GM21786 (cell line): Measurements from ENCODE around the gene FAM107B.

Experiments used
- ATAC-seq: cut with Tn5 transposase; IDR thresholded peaks from one replicate; pipeline ENCODE4 v1.9.1; 2021; ENCODE audit not compliant: unreplicated experiment

FAM107B gene

DNA sequence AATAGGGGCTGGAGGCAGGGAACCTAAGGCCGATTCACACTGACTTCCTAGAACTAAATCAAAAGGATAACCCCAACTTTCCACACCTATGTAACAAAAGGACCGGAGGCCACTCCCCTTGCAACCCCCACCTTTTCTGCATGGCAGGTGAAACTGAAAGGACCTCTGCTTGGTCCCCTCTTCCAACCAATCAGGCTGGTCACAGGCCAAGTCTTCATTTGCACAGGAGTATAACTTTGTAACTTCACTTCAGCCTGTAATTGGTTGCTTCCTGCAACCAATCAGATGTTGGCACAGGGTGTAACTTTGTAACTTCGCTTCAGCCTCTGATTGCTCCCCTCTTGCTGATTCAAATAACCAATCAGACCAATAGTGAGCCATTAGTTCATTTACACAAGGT, 190.0 kb downstream of the FAM107B start:
- ATAC-seq: no peak

DNA sequence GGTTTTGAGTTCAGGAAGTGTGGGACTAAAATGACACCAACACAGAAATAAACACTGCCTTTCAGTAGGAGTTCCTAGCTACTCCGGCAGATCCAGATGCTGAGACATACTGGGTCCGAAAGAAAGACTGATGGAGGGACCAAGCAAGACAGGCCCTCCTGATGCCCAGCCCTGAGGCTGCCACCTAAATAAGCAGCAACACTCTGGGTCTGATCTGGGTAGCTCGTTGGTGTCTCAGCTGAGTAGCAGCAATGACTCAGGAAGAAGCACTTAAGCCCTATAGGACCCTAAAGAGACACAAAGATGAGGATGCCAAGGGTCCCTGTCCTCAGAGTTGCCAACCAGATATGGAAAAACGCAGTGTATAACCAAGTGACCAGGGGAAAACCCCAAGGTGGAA, 190.7 kb downstream of the FAM107B start:
- no peak for ATAC-seq

DNA sequence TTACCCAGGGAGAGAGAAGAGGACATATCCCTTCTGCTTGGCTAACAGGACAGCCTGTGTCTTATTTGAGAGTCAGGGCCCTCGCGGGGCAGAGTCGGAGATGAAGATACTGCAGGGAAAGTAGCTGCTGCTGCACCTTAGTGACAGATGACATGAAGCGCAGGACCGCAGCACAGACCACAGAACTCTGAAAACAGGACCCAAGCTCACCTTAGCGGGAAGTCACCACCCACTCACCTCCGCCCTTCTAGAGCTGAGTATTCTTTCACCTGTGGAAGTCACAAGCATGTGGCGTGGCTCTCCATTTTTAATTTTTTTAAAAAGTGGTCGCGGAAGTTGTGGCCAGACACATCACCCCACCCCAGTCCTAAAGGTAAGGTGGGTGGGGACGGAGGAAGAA, 191.4 kb downstream of the FAM107B start:
- ATAC-seq: no peak

DNA sequence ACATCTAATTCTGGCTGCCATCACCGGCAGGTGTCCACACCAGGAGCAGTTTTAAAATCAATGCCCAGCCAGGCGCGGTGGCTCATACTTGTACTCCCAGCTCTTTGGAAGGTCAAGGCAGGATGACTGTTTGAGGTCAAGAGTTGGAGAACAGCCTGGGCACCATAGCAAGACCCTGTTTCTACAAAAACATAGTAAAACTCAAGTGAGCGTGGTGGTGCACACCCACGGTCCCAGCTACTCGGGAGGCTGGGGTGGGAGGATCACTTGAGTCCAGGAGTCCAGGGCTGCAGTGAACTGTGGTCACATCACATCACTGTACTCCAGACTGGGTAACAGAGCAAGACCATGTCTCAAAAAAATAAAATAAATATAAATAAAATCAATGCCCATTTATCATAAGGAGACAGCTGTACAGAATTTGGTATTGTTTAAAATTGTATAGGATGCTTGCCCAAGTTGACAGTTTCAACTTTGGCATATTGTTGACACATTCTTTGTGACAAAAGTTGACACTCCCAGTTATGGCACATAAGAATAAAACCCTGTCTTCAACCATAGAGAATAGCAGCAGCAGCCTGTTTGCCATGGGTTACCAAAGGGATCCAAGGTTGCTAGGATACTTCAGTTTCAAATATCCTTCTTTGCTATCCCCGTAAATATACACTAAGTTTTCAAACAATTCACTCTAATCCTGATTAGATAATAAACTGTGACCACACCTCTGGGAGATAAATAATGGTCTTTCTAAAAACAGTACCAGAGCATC, 193.0 kb downstream of the FAM107B start:
- ATAC-seq: no peak

DNA sequence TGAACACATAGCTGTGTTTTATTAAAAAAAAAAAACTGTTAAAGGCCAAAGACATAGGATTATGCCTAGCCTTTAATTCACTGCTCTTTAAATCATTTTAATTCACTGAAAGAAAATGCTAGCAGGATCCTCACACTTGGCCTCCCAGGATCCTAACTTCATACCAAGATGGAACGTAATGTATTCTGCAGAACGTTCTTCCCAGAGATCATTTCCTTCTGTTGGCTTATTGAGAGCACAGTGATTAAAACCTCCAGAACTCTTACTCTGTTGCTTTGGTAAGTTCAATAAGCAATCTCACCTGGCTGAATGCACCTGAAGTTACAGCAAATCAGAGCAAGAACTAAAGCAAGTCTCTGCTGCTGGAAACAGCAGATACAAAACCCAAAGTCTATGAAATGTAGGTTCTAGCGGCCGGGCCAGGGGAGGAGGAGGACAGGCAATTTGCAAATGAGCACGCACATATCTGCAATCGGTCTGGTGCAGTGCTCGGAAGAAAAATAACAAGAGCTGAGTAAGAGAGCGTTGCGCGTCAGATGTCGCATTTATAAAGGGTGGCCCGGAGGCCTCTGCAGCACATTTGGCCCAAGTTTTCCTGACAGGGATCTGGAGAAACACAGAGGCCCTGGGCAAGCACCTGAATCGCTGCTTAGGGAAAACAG, 193.9 kb downstream of the FAM107B start:
- ATAC-seq: no peak

DNA sequence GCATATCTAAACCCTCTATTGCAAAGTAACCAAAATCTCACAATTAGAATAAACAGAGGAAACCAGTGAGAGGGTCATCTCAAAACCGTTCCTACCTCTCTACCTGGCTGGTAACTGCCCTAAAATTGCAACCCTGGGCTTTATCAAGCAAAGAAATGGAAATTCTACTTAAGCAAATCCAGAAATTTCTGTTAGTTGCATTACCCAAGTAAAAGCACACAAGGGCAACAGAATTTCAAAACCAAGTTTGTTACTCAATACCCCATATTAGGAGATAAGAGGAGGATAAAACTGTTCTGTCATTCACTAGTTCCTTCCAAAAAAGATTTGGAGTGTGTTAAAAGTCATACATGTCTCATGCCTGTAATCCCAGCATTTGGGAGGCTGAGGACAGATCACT, 195.3 kb downstream of the FAM107B start:
- no peak for ATAC-seq

DNA sequence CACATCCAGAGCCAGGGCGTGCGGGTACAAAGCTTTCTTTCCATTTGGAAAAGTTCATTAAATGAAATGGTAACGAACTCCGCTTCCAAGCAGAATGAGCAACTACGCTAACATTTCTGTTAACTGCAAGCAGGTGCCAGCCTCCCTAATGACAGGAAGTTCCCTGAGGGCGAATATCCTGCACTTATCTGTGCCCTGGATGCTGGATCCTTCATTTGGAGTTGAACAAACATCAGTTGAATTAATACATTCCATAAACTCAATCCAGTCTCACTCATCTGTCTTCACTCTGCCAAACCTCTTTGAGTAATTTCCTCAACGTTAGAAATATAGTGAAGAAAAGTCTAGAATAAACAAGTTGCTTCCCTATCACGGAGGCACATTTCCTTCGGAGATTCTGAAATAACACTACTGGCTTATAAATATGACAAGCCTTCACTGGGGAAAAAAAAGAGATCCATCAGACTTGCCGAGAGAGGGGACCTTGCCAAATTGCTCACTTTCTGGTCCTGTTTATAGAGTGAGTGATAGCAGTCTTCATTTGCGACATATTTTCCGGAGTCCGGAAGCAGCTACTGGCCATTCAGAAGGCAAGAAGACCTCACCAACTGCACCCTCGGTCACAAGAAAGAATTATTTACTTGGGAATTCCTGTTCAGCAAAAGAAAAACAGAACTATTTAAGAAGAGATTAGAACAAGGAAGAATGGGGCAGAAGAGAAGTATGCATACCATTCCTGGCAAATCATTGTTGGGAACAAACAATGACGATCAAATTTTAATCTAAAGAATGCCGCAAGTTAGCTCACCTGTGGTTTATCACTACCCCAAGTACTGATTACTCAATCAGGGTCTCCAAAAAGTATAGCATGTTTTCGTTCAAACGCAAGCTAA, 196.4 kb downstream of the FAM107B start:
- no peak for ATAC-seq

DNA sequence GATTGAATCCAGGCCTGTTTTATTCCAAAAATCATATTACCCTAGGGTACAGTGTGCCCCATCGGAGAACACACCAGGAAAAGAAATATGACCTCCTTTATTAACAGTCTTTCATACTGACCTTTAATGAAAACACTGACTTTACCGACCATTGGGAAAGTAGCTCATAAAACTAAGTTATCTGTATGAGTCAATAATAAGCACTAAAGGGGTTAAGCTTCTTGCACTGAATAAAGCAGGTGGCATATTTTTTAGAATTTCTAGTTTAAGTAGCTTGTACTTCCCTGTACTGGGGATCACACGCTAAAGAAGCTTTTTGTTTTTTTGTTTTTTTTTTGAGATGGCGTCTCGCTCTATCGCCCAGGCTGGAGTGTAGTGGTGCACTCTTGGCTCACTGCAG, 199.8 kb downstream of the FAM107B start:
- ATAC-seq: no peak

DNA sequence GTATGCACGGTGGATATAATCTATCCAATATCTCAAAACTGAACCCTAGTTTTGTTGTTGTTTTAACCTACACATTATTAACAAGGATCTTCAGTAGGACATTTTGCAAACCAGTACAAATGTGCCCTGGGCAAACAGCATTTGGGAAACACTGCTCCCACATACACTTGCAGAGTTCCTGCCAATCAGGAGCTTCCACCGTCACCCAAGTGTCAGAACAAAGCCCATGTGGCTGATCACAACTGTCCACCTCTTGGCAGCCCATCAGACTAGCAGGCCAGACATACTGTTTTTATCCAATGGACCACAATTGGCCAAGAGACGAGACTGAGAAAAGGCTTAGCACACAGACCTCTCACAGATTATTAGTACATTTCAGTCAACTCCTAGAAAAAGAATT, 200.4 kb downstream of the FAM107B start:
- ATAC-seq: no peak

DNA sequence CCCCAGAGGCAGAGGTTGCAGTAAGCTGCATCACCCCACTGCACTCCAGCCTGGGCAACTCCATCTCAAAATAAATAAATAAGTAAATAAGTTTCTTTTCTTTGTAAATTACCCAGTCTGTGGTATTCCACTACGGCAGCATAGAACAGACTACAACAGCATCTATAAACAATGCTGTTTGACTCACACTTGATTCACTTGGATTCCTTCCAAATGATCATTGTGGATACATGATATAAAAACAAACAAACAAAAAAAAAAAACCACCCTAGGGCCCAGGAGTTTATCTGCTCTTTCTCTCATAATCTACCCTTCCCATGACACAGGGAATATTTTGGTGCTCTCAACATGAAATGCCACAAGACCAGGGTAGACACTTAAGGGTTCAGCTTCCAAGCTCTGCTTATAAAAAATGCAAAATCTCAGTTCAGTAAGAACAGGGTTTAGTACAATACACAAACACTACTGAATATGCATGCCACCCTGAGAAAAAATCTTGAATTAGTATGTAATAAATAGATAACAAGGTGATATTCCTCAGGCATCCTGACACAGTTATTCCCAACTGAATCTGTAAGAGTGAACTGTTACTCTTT, 200.9 kb downstream of the FAM107B start:
- no peak for ATAC-seq

DNA sequence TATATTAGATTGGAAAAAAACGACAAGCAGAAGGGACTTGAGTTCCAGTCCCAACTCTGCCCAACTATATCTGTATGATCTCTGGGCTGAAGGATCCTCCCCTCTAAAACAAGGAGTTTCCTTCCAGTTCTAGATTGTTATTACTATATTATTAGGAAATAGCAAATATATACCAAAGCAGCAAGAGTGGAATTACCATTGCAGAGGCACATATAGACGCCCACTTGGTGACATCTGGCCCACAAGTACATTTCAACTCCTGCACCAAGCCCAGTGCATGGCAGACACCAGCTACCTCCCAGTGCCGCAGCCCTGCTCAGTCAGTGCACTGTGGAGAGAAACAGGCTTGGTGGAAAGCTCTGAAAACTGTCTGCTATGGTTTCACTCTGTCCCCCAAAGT, 201.9 kb downstream of the FAM107B start:
- ATAC-seq: no peak

DNA sequence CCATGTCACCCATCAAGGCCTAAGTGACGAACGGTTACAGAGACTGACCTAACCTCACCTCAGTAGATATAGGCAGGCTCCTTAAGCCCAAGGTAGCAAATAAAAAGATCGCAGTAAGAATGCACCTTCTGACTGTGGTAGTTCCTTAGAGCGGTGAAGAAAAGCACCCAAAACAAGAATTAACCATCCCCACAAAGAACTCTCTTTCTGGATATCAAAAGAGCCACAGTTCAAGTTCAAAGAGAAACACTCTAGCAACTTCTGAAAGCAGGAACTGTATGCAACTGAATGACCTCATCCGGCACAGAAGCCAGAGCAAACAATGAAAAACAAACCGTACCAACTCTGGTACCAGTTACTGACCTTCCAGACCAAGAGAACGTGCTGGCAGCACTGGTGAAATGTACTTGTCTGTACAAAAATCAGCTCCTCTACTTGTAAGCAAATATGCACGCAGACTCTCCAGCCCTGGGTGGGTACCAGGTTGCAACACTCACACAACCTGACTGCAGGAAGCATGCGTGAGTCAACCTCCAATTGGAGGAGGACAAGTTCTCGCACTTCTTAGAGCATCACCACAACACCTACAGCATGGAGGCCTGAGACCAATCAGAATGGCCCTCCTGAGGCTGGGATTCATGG, 202.7 kb downstream of the FAM107B start:
- peak; percentile 73 for ATAC-seq

DNA sequence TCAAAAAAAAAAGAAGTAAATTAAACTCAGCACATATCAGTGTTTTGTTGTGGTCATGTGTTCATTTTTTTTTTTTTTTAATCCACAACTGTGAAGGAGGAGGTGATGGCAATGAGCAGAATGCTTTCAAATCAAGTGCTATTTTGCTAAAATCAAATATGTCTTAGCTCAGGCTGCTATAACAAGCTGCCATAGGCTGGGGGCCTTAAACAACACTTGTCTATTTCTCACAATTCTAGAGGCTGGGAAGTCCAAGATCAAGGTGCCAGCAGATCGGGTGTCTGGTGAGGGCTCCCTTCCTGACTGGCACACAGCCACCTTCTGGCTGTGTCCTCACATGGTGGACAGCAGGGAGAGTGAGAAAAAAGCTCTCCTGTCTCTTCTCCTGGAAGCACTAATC, 203.9 kb downstream of the FAM107B start:
- ATAC-seq: no peak

DNA sequence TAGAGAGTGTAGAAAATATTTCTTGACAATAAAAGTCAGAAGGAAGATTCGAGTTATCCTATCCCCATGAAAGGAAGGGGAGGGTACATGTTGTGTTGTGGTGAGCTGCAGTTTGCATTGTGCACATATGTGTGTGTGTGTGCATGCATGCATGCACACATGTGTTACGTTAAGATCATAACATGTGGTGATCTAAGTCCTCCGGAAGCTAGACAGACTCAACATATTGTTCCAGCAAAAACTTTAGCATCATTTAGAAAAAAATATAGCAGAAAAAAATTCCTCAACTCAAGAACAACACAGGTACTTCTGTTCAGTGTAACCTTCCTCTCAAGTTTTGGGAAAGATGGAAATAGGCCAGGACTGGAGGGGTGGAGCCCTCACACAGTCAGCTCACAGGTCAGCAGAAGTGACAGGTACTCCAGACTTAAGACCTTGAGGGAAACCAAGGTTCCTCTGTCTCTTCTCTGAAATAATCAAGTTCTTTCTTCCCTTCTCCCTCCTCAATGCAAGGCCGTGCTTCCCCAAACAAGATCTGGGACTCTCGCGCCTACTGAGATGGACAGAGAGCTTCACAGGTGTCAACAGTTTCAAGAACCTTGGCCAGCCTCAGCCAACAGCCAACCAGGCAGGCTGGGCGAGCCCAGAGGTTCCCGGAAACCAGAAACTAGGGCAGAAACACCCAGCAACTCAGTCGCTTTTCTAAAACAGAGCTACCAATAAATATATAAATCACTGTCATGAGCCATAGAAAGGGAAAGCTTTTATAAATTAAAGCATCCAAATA, 205.2 kb downstream of the FAM107B start:
- ATAC-seq: no peak

DNA sequence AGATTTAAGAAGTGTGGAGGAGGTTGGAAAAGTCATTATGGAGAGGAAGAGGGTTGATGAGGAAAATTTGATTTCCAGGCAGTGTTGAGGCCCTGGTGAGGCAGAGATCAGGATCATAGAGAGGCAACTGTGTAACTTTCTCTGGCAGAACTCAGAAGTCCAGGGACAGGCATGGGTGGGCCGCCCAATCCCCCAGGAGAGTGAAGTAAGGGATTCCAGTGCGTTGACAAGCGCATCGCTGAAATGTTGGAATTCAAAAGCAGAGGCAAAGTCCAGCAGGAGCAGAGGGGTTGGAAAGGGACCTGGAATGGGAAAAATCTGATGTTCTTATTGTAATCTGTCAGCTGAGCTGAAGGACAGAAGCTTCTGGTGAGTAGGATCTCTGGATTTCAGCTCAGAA, 207.3 kb downstream of the FAM107B start:
- ATAC-seq: no peak

DNA sequence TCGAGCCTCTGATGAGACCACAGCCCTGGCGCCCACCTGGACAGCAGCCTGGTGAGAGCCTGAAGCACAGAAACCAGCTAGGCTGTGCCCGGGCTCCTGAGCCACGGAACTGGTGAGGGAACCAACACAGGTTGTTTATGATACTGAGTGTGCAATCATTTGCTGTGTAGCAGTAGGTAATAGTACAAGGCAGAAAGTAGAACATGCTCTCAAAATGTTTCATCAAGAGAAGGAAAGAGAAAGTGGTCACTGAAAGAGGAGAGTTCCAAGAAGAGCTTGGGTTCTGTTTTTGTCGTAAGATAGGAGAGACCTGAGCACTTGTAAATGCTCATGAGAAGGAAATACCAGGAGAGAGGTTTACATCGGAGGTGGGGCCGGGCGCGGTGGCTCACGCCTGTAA, 208.2 kb downstream of the FAM107B start:
- no peak for ATAC-seq

DNA sequence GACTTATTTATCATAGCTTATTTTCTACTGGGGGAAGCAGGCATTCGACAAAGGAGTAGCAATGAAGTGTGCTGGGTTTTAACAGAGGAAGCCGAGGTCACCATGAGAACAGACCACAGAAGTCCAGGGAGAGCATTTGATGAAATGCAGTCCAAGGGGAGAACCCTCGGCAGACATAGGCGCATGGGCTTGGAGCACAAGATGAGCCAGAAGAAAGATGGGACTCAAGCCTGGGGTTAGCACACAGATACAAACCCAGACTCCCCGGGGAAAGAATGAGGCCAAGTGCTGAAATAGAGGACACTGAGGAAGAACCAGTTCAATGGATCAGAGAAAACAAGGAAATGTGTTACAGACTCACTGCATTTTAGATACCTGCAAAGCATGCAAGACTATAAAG, 209.5 kb downstream of the FAM107B start:
- ATAC-seq: no peak

DNA sequence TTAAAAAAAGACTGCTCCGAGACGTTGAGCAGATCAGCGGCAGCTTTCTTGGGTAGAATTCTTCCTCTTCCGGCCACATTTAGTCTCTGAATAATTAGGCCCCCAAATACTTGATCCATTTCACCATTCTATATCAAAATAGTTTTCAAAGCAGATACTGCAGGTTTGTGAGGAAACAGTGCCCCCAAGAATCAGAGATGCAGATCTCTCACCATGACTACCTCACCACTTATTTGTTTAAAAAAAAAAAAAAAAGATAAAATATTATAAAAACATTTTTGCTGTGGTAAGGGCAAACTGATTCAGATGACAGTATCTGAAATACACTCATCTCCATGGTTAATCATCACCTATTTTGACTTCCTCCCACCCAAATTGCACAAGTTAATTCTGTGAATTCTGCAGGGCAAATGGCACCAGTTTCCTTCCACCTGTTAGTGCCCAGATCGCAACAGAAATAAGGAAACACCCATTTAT, 210.4 kb downstream of the FAM107B start:
- no peak for ATAC-seq

DNA sequence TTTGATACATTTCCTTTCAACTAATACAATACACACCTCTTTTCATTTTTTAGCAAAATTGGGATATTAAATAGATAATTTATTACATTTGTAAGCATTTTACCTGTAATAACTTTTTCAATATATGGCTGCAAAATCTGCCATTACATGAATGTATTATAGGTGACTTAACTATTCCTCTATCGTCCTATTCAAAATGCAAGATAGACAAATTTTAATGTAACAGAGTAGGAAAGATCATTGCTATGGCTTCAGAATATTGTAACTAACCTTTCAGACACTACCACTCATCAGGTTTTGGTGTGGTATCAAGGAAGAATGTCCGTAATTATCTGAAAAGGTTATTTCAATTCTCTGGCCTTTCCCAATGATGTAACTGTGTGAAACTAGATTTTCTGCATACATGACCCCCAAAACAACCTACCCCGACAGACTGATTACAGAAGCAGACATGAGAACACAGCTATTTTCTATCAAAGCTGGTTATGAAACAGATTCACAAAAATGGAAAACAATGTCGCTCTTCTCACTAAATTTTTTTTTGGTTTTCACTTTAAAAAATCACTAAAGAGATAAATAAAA, 211.2 kb downstream of the FAM107B start:
- ATAC-seq: no peak

DNA sequence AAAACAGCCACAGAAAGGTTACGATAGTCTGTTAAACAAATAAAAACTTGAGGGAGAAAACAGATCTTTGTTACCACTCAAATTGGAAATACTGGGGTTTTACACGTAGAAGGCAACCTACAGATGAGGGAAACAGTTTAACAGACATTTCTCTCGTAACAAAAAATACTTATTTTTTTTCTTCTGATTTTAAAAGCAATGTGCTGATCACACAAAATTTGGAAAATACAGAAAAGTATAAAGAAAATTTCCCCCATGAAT, 211.7 kb downstream of the FAM107B start:
- ATAC-seq: no peak
